Caki2 (cell line): ENCODE data around the gene ZNF732. TPM values are rescaled to one million over a fixed set of nuclear protein-coding genes. Genes with fewer than 3 reads are reported as not detected.
"Not testable (repeated sequence)": the region's sequence is repeated elsewhere in the genome, so short reads cannot be mapped to it uniquely, and the experiment has no call there.

Experiments
- DNase-seq: peaks from one replicate; pipeline ENCODE4 v3.0.0-alpha.2; 2015; ENCODE audit warnings: low read depth
- in situ Hi-C: cut with HindIII; loops from 2 replicates; pipeline ENCODE4 v1.10.0; 2016; ENCODE audit warnings: low sequenced_read_pairs, low pct_unique_long_range_greater_than_20kb, mixed read lengths
- total RNA-seq: library from RNA; depleted of rRNA; stranded (reverse); fragments of >200 nt; shearing (Covaris generic); gene quantifications from 2 replicates; pipeline ENCODE4 v1.2.3, GENCODE V29; 2014; ENCODE audit warnings: low replicate concordance; rRNA removed

The ZNF732 gene
- total RNA-seq, 1 experiment from 2014 or later, result not detected

DNA sequence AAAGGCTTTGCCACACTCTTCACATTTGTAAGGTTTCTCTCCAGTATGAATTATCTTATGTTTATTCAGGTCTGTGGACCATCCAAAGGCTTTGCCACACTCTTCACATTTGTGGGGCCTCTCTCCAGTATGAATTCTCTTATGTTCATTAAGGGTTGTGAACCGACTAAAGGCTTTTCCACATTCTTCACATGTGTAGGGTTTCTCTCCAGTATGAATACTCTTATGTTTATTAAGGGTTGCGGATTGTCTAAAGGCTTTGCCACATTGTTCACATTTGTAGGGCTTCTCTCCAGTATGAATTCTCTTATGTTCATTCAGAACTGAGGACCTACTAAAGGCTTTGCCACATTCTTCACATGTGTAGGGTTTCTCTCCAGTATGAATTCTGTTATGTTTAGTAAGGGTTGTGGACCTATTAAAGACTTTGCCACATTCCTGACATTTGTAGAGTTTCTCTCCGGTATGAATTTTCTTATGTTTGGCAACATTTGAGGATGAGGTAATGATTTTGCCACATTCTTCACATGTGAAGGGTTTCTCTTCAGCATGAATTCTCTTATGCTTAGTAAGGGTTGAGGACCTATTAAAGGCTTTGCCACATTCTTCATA, 33.7 kb downstream of the ZNF732 start:
- DNase-seq, result peak; percentile 3

GRCh38 chr4:259240-259639, 46.0 kb downstream of the ZNF732 start:
- DNase-seq, in situ Hi-C loops: not testable (repeated sequence)

More for the DNA sequence above, 33.7 kb downstream of the ZNF732 start:
- in situ Hi-C loops, result no loop called here

GRCh38 chr4:256492-256891, 48.8 kb downstream of the ZNF732 start:
- DNase-seq, result no peak
- in situ Hi-C loops, result no loop called here

DNA sequence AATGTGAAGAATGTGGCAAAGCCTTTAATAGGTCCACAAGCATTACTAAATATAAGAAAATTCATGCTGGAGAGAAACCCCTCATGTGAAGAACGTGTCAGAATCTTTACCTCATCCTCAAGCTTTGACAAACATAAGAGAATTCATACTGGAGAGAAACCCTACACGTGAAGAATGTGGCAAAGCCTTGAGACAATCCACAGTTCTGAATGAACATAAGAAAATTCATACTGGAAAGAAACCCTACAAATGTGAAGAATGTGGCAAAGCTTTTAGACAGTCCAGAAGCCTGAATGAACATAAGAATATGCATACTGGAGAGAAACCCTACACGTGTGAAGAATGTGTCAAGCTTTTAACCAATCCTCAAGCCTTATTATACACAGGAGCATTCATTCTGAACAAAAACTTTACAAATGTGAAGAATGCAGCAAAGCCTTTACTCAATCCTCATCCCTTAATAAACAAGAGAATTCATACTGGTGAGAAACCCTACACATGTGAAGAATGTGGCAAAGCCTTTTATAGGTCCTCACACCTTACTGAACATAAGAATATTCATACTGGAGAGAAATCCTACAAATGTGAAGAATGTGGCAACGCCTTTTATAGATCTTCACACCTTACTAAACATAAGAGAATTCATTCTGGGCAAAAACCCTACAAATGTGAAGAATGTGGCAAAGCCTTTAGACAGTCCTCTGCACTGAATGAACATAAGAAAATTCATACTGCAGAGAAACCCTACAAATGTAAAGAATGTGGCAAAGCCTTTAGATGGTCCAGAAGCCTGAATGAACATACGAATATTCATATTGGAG, 51.1 kb downstream of the ZNF732 start:
- no peak for DNase-seq
- in situ Hi-C loops, result no loop called here

GRCh38 chr4:252065-252601, 53.1 kb downstream of the ZNF732 start:
- in situ Hi-C loops, result no loop called here
- DNase-seq, result no peak

GRCh38 chr4:244471-244870, 60.8 kb downstream of the ZNF732 start:
- in situ Hi-C loops, result no loop called here
- DNase-seq, result no peak

DNA sequence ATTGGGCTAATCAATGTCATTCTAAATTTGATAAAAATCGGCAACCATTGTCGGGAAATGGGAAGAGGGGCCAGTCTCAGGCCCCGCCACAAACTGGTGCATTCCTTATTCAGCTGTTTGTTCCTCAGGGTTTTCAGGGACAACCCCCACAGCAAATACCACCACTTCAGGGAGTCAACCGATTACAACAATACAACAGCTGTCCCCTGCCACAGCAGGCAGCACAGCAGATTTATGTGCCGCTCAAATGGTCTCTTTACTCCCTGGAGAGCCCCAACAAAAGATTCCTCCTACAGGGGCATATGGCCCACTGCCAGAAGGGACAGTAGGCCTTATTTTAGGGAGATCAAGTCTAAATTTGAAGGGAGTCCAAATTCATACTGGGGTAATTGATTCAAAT, 61.8 kb downstream of the ZNF732 start:
- DNase-seq, result no peak
- in situ Hi-C loops, result no loop called here

DNA sequence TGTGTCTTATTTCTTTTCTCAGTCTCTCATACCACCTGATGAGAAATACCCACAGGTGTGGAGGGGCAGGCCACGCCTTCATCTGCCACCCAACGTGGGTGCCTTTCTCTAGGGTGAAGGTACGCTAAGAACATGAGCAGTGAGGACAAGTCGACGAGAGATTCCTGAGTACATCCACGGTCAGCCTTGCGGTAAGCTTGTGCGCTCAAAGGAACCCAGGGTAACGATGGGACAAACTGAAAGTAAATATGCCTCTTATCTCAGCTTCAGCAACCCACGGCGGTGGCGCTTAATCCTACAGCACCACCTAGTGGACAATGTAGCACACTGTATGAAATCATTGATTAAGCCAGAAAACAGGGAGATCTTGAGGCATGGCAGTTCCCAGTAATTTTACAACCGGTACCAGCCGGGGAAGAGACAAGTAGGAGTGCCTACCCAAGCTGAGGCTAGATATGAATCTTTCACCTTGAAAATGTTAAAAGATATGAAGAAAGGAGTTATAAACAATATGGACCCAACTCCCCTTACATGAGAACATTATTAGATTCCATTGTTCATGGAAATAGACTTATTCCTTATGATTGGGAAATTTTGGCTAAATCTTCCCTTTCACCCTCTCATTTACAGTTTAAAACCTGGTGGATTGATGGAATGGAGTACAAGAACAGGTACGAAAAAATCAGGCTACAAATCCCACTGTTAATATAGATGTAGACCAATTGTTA, 63.0 kb downstream of the ZNF732 start:
- DNase-seq, result no peak
- in situ Hi-C loops, result no loop called here

- in situ Hi-C loops, DNase-seq: not testable (repeated sequence)
These were observed 63.9 kb downstream of the ZNF732 start for GRCh38 chr4:241411-241810.

GRCh38 chr4:236028-236427, 69.2 kb downstream of the ZNF732 start:
- in situ Hi-C loops, result no loop called here

GRCh38 chr4:234178-234577, 71.1 kb downstream of the ZNF732 start:
- no peak for DNase-seq
- in situ Hi-C loops, result no loop called here

More at GRCh38 chr4:236028-236427, 69.2 kb downstream of the ZNF732 start:
- DNase-seq, result no peak

- in situ Hi-C loops, result no loop called here
- DNase-seq, result no peak
These were observed 81.3 kb downstream of the ZNF732 start for GRCh38 chr4:223913-224497.

Other genes starting within 250 kb of the ZNF732 start
- 2.9 and 4.4 TPM in 2 replicates for gene ZNF718, start 181.0 kb downstream of the ZNF732 start, total RNA-seq
- 1.2 and 2.1 TPM in 2 replicates for gene ZNF141, start 32.3 kb upstream of the ZNF732 start, total RNA-seq
- gene ZNF721, start 193.7 kb upstream of the ZNF732 start, total RNA-seq, result 11.9 and 29.9 TPM in 2 replicates
- gene PIGG, start 193.7 kb upstream of the ZNF732 start, total RNA-seq, result 41.6 and 50.0 TPM in 2 replicates